ENCODE measurements around the gene ZFYVE27.

ZFYVE27 gene

DNA sequence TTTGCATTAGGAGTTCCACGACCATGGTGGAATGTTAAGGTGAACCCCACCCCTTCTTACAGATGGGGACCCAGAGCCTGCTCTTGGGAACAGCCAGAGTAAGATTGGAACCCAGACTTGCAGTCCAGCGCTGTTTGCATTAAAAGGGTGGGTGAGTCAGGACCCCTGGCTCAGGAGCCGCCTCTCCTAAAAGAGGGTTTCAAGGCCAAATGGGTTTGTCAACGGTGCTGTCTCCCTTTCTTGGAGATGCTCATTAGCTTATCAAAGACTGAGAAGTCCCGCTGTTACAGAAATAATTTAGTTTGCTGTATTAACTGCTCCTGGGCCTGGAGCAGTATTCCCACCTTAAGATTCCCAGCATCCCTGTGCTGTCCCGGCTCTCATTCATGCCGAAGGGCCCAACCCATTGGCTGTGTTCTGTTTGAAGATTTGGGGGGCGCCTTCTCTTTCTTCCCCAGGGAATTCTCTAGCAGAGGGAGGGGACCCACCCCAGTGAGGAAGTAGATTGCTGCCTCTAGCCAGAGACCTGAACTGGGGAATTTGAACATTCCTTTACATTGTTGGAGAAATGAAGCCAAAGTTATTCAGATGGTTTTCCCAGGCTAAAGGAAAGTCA is 21.6 kb upstream of the ZFYVE27 start:
- DNase-seq, result no peak

- no peak for DNase-seq
These were observed 19.3 kb upstream of the ZFYVE27 start for GRCh38 chr10:97717627-97718026.

- peak; percentile 46 for DNase-seq
These were observed 18.8 kb upstream of the ZFYVE27 start for GRCh38 chr10:97718178-97718577.

- no peak for DNase-seq
These were observed 18.2 kb upstream of the ZFYVE27 start for GRCh38 chr10:97718659-97719142.

GRCh38 chr10:97719602-97720001 is 17.3 kb upstream of the ZFYVE27 start:
- no peak for DNase-seq

- DNase-seq, result no peak
These were observed 14.8 kb upstream of the ZFYVE27 start for GRCh38 chr10:97721871-97722780.

- DNase-seq, result no peak
These were observed 13.9 kb upstream of the ZFYVE27 start for GRCh38 chr10:97723001-97723400.

- DNase-seq, result no peak
These were observed 12.5 kb upstream of the ZFYVE27 start for GRCh38 chr10:97724341-97724941.

GRCh38 chr10:97726636-97727178 is 10.2 kb upstream of the ZFYVE27 start:
- no peak for DNase-seq

DNA sequence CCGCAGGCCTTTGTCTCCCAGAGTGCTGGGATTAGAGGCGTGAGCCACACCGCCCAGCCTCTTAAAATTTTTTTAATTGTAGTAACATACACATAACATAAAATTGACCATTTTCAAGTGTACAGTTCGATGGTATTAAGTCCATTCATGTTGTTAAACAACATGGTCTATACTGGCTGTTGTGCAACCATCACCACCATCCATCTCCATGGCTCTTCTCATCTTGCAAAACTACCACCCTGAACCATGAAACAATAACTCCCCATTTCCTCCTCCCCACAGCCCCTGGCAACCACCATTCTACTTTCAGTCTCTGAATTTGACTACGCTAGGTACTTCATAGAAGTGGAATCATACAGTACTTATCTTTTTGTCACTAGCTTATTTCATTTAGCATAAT is 7.9 kb upstream of the ZFYVE27 start:
- DNase-seq, result no peak

DNA sequence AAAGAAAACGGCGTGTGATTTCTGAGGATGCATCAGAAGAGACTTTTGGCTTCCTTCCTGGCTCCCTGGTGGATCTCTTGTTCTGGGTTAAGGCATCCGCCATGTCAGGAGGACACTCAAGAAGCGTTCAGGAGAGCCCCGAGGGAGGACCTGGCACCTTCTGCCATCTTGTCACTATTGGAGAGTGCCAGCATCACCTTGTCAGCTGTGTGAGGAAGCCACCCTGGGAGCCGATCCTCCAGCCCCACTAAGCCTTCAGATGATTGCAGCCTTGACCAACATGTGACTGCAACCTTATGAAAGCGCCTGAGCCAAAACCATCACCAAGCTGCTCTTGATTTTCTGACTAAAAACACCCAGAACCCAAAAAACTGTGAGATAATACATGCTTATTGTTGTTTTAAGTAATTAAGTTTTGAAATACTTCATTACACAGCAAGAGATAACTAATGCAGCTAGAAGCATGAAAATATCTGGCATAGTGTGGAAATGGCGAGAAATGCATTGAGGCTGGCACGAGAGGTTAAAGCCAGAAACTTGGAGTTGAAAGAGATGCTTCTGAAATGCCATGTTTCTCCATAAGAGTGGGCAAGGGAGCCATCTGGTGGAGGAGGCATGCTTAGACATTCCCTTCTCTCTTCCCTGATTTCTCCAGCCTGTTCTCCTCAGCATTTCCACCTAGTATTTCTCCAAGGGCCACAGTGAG is 5.4 kb upstream of the ZFYVE27 start:
- DNase-seq, result peak; percentile 88

DNA sequence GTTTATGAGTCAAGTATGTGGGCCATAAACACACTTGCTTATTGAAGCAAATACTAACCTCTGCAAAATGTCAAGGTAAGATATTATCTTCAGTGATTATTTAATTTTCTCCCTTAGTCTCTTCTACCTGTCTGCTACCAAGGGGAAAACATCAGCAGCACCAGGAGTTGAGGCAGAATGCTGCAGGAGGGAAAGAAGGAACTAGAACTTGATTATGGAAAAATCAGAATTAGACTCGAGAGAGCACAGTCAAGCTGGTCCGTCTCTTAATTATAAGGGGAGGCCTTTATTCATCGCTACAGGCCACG is 4.9 kb upstream of the ZFYVE27 start:
- no peak for DNase-seq

DNA sequence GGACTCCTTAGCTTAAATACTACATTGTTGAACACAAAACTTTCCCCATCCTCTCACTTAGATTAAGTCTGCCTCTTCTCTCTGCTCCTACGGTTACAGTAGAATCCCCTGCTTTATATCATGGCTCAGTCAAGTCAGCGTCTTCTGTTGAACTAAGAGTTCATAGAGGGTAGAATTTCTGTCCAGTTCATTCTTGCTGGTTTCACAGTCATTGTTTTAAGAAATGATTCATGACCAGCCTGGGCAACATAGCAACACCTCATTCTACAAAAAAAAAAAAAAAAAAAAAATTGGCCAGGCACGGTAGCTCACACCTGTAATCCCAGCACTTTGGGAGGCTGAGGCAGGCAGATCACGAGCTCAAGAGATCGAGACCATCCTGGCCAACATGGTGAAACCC is 3.7 kb upstream of the ZFYVE27 start:
- DNase-seq, result no peak

- DNase-seq, result no peak
These were observed 2.9 kb upstream of the ZFYVE27 start for GRCh38 chr10:97734021-97734420.

GRCh38 chr10:97736403-97736901 is 476 bp upstream of the ZFYVE27 start:
- no peak for DNase-seq

DNA sequence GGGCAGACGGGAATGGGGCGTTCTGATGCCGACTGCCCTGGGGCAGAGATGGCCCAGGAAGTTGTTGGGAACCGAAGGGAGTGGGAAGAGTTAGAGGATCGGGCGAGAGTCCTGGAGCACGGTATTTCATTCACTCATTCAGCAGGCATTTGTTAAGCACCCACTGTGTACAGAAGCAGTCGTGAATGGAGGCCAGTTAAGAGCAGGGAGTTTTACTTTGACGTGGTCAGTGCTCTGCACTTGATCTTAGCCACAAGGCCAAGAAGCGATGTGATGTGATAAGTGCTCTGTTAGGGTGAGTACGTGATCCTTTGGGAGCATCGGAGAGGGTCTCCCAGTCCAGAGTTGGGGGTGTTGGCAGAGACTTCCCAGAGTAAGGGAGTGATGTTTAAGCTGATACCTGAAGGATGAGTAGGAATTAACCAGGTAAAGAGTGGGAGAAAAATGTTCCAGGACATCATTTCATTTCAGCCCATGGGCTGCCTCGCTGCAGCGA is 890 bp downstream of the ZFYVE27 start:
- DNase-seq, result peak; percentile 24

DNA sequence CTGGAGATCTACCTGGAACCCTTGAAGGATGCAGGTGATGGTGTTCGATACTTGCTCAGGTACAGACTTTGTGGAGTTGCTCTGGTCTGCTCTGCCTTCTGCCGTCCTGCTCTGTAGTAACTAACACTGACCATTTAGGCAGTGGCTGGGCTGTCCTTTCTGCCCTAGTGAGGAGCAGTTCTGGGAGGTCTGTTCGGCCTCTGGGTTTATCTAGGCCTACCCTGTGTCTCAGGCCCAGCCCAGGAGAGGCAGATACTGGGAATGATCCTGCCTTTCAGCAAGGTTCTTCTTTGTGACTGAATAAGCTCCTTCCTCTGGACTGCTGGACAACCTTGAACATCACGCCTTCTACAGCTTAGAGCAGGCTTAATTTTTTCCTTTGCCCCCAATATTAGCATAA is 1.7 kb downstream of the ZFYVE27 start:
- DNase-seq, result no peak

- DNase-seq, result no peak
These were observed 3.7 kb downstream of the ZFYVE27 start for GRCh38 chr10:97740613-97741012.

DNA sequence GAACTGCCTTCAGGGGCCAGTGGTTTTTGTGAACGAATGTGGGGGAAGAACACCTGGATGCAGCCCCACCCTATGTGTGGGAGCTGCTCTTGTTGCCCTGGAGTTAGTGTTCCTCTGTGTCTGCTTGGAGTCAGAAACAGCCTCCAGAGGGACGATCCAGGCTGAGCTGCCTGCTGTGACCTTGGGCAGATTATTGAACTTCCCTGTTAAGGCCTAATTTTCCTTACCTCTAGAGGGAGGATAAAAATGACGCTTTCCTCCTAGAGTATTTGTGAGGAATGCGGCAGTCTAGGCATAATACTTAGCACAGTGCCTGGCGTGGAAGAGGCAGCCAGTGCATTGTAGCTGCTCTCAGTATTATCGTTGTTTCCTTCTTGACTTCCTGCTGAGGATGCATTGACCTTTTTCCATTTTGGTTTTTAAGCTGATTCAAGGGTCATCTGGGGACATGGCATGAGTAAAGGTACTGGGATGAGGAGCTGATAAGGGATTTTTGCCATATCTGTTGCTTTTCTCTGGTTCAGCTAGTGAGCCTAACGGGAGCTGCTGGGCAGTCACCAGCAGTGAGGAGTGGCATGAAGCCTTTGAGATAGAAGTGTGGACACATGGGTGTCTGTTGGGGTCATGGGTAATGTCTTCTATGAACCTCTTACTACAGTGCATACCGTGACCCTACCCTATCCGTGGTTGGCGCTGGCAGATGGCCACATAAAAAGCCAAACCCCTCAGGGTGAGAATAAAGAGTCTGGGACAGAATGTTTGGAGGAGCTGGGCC is 6.4 kb downstream of the ZFYVE27 start:
- DNase-seq, result peak; percentile 66

DNA sequence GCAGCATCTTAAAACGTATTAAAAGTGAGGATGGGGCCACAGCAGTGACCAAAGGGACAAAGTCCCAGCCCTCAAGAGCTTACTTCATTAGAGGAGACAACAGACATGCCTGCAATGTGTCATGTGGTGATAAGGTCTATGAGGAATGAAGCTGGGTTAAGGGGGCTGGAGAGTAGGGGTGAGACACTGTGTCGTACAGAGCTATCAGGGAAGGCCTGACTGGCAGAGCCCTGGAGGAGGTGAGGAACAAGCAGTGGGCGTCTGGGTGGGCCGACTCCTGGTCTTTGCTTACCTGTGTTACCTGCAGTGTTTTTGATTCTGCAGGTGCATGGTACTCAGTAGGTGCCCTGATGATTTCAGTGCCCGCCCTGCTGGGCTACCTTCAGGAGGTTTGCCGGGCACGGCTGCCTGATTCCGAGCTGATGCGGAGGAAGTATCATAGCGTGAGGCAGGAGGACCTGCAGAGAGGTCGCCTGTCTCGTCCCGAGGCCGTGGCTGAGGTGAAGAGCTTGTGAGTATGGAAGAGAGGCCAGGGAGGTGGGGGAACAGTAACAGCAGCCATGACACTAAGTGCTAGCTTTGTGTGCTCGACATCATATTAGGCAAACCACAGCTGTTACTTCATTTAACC is 7.6 kb downstream of the ZFYVE27 start:
- DNase-seq, result peak; percentile 87

- no peak for DNase-seq
These were observed 10.6 kb downstream of the ZFYVE27 start for GRCh38 chr10:97747573-97747972.
